ENCODE measurements around the gene PKNOX2.

GRCh38 chr11:125372911-125373310 lies 208.4 kb downstream of the PKNOX2 start:
- TF ChIP-seq, protein P1, sequence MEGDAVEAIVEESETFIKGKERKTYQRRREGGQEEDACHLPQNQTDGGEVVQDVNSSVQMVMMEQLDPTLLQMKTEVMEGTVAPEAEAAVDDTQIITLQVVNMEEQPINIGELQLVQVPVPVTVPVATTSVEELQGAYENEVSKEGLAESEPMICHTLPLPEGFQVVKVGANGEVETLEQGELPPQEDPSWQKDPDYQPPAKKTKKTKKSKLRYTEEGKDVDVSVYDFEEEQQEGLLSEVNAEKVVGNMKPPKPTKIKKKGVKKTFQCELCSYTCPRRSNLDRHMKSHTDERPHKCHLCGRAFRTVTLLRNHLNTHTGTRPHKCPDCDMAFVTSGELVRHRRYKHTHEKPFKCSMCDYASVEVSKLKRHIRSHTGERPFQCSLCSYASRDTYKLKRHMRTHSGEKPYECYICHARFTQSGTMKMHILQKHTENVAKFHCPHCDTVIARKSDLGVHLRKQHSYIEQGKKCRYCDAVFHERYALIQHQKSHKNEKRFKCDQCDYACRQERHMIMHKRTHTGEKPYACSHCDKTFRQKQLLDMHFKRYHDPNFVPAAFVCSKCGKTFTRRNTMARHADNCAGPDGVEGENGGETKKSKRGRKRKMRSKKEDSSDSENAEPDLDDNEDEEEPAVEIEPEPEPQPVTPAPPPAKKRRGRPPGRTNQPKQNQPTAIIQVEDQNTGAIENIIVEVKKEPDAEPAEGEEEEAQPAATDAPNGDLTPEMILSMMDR (IDR thresholded peaks at IDR 0.05): no peak
- TF ChIP-seq POLR2A (IDR thresholded peaks at IDR 0.05): no peak

Data from esophagus squamous epithelium (tissue), 4 donors.